HepG2 (cell line): ENCODE results near the gene DDX19B. TPM values are rescaled to one million over a fixed set of nuclear protein-coding genes. Genes with fewer than 3 reads are reported as not detected.
A peak's percentile ranks its signal among the peaks of the same experiment; 100 is the strongest.

Source experiments
- CENPX ChIP-seq: sonication (generic); formaldehyde crosslinking; IDR thresholded peaks from 2 replicates; pipeline ENCODE4 v1.9.0; 2021; ENCODE audit warnings: mild to moderate bottlenecking, missing genetic modification reagents, moderate library complexity
- FOXC1 ChIP-seq: sonication (generic); formaldehyde crosslinking; IDR thresholded peaks from 2 replicates; pipeline ENCODE4 v1.8.0; 2022; ENCODE audit warnings: mild to moderate bottlenecking, missing genetic modification reagents, borderline replicate concordance
- FOXK1 ChIP-seq: sonication (generic); formaldehyde crosslinking; IDR thresholded peaks from 2 replicates; pipeline ENCODE4 v1.4.0; 2020; ENCODE audit warnings: low read depth, missing genetic modification reagents, borderline replicate concordance
- HNF4G ChIP-seq, 2 experiments: sonication (generic) in 1 of 2; formaldehyde crosslinking in 1 of 2; IDR thresholded peaks; 2 replicates each; pipeline versions ENCODE4 v1.4.0 to v1.6.1; 2011 to 2020; ENCODE audit warnings: borderline replicate concordance in 2 of 2, low read depth in 2 of 2, mild to moderate bottlenecking in 2 of 2, low read length in 1 of 2, missing genetic modification reagents in 1 of 2, moderate library complexity in 1 of 2
- JDP2 ChIP-seq: sonication (generic); formaldehyde crosslinking; IDR thresholded peaks from 2 replicates; pipeline ENCODE4 v1.8.1; 2022; ENCODE audit warnings: missing genetic modification reagents, borderline replicate concordance
- MAF1 ChIP-seq: sonication (generic); formaldehyde crosslinking; IDR thresholded peaks from 2 replicates; pipeline ENCODE4 v1.5.0; 2020; ENCODE audit warnings: missing genetic modification reagents, borderline replicate concordance
- MZF1 ChIP-seq: sonication (generic); formaldehyde crosslinking; IDR thresholded peaks from 2 replicates; pipeline ENCODE4 v1.8.1; 2023; ENCODE audit warnings: mild to moderate bottlenecking, missing genetic modification reagents, borderline replicate concordance
- PHB2 ChIP-seq: fragments of 450-650 bp; IDR thresholded peaks from 2 replicates; pipeline ENCODE4 v1.6.1; 2018; ENCODE audit not compliant: partially characterized antibody
- POLR2AphosphoS5 ChIP-seq: IDR thresholded peaks from 2 replicates; pipeline ENCODE4 v1.6.1; 2012; ENCODE audit warnings: low read depth, low read length
- SATB2 ChIP-seq: sonication (generic); formaldehyde crosslinking; IDR thresholded peaks from 2 replicates; pipeline ENCODE4 v1.5.0; 2020; ENCODE audit warnings: missing genetic modification reagents
- TARDBP ChIP-seq: sonication (generic); formaldehyde crosslinking; IDR thresholded peaks from 2 replicates; pipeline ENCODE4 v1.8.0; 2022; ENCODE audit warnings: mild to moderate bottlenecking, missing genetic modification reagents
- ZFP82 ChIP-seq: sonication (generic); formaldehyde crosslinking; IDR thresholded peaks from 2 replicates; pipeline ENCODE4 v1.5.1; 2020; ENCODE audit warnings: mild to moderate bottlenecking, missing genetic modification reagents, borderline replicate concordance
- ZMYM3 ChIP-seq: sonication (generic); formaldehyde crosslinking; IDR thresholded peaks from 2 replicates; pipeline ENCODE4 v1.5.1; 2020; ENCODE audit warnings: mild to moderate bottlenecking, missing genetic modification reagents
- ZNF232 ChIP-seq: sonication (generic); formaldehyde crosslinking; IDR thresholded peaks from 2 replicates; pipeline ENCODE4 v1.4.0; 2020; ENCODE audit warnings: missing genetic modification reagents, borderline replicate concordance
- ZNF704 ChIP-seq: sonication (generic); formaldehyde crosslinking; IDR thresholded peaks from 2 replicates; pipeline ENCODE4 v1.8.1; 2023; ENCODE audit warnings: mild to moderate bottlenecking, inconsistent platforms, moderate library complexity, missing genetic modification reagents, borderline replicate concordance
- polyA plus RNA-seq, 8 experiments: library from polyadenylated mRNA; depleted of rRNA in 3 of 8; stranded (reverse) in 7 of 8; unstranded in 1 of 8; fragments of >200 nt; fragmentation: Illumina TruSeq in 4 of 8; extraction: Trizol in 4 of 8; gene quantifications; 2 replicates each; pipeline versions ENCODE4 v1.2.1 to v1.2.3, GENCODE V29; 2011 to 2016; ENCODE audit warnings: low read depth in 4 of 8, missing spikeins in 1 of 8, mixed read lengths in 1 of 8; ENCODE audit not compliant: insufficient read depth in 1 of 8
- total RNA-seq, 5 experiments: library from RNA; depleted of rRNA; stranded (reverse); fragments of >200 nt; fragmentation: Illumina TruSeq; extraction: Trizol; gene quantifications; 2 replicates each; pipeline ENCODE4 v1.2.3, GENCODE V29; 2016; ENCODE audit warnings: low read depth in 1 of 5
- TF ChIP-seq, protein P1 (sequence below): sonication (generic); formaldehyde crosslinking; IDR thresholded peaks from 2 replicates; pipeline ENCODE4 v1.4.0; 2020; ENCODE audit warnings: missing genetic modification reagents
- TF ChIP-seq, protein P2 (sequence below): IDR thresholded peaks from 2 replicates; pipeline ENCODE4 v1.6.1; 2012; ENCODE audit warnings: inconsistent platforms
- TF ChIP-seq, protein P3 (sequence below): sonication (generic); formaldehyde crosslinking; IDR thresholded peaks from 2 replicates; pipeline ENCODE4 v1.5.0; 2020; ENCODE audit warnings: missing genetic modification reagents
- TF ChIP-seq, protein P4 (sequence below), 2 experiments: IDR thresholded peaks; 2 replicates each; pipeline ENCODE4 v1.6.1; 2011 to 2012; ENCODE audit warnings: low read length in 2 of 2, borderline replicate concordance in 1 of 2, low read depth in 1 of 2, mild to moderate bottlenecking in 1 of 2, moderate library complexity in 1 of 2

The DDX19B gene
- total and polyA plus RNA-seq, 2 of the 13 experiments (the other 11 are each of a cell fraction or from before 2014, with no cell fraction given): 36.2 to 40.0 TPM

GRCh38 chr16:70251629-70252354 is 47.2 kb upstream of the DDX19B start, which contains the start of gene EXOSC6 (continued):
- TF ChIP-seq, protein P1, sequence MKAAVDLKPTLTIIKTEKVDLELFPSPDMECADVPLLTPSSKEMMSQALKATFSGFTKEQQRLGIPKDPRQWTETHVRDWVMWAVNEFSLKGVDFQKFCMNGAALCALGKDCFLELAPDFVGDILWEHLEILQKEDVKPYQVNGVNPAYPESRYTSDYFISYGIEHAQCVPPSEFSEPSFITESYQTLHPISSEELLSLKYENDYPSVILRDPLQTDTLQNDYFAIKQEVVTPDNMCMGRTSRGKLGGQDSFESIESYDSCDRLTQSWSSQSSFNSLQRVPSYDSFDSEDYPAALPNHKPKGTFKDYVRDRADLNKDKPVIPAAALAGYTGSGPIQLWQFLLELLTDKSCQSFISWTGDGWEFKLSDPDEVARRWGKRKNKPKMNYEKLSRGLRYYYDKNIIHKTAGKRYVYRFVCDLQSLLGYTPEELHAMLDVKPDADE (CRISPR knock-in tag): no peak
- TF ChIP-seq HNF4G (IDR thresholded peaks at IDR 0.05; ENCODE audit: borderline replicate concordance, low read depth, low read length) (no peak), HNF4G (CRISPR knock-in tag; IDR thresholded peaks at IDR 0.05; ENCODE audit: borderline replicate concordance, low read depth) (peak; percentile 39; the same call in 1 of the 2 replicates), ZNF704 (CRISPR knock-in tag) (peak; percentile 63; the same call in 1 of the 2 replicates), CENPX (CRISPR knock-in tag) (no peak), FOXK1 (peak; percentile 91), ZFP82 (CRISPR knock-in tag) (peak; percentile 100), MAF1 (peak; percentile 80; the same call in 1 of the 2 replicates), POLR2AphosphoS5 (peak; percentile 92), JDP2 (peak; percentile 90), TARDBP (peak; percentile 98), PHB2 (no peak), MZF1 (CRISPR knock-in tag) (no peak), ZNF232 (peak; percentile 66; the same call in 1 of the 2 replicates), FOXC1 (CRISPR knock-in tag) (peak; percentile 92), ZMYM3 (CRISPR knock-in tag) (peak; percentile 26; the same call in 1 of the 2 replicates), SATB2 (CRISPR knock-in tag) (no peak)
- TF ChIP-seq, protein P2, sequence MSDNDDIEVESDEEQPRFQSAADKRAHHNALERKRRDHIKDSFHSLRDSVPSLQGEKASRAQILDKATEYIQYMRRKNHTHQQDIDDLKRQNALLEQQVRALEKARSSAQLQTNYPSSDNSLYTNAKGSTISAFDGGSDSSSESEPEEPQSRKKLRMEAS: peak; percentile 99
- TF ChIP-seq, protein P3, sequence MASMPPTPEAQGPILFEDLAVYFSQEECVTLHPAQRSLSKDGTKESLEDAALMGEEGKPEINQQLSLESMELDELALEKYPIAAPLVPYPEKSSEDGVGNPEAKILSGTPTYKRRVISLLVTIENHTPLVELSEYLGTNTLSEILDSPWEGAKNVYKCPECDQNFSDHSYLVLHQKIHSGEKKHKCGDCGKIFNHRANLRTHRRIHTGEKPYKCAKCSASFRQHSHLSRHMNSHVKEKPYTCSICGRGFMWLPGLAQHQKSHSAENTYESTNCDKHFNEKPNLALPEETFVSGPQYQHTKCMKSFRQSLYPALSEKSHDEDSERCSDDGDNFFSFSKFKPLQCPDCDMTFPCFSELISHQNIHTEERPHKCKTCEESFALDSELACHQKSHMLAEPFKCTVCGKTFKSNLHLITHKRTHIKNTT (CRISPR knock-in tag): no peak
- TF ChIP-seq, protein P4, sequence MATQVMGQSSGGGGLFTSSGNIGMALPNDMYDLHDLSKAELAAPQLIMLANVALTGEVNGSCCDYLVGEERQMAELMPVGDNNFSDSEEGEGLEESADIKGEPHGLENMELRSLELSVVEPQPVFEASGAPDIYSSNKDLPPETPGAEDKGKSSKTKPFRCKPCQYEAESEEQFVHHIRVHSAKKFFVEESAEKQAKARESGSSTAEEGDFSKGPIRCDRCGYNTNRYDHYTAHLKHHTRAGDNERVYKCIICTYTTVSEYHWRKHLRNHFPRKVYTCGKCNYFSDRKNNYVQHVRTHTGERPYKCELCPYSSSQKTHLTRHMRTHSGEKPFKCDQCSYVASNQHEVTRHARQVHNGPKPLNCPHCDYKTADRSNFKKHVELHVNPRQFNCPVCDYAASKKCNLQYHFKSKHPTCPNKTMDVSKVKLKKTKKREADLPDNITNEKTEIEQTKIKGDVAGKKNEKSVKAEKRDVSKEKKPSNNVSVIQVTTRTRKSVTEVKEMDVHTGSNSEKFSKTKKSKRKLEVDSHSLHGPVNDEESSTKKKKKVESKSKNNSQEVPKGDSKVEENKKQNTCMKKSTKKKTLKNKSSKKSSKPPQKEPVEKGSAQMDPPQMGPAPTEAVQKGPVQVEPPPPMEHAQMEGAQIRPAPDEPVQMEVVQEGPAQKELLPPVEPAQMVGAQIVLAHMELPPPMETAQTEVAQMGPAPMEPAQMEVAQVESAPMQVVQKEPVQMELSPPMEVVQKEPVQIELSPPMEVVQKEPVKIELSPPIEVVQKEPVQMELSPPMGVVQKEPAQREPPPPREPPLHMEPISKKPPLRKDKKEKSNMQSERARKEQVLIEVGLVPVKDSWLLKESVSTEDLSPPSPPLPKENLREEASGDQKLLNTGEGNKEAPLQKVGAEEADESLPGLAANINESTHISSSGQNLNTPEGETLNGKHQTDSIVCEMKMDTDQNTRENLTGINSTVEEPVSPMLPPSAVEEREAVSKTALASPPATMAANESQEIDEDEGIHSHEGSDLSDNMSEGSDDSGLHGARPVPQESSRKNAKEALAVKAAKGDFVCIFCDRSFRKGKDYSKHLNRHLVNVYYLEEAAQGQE (IDR thresholded peaks at IDR 0.05; ENCODE audit: borderline replicate concordance in 1 of 2, low read depth in 1 of 2, low read length in 2 of 2): peak in 1 of 2 experiments; percentile 69; a peak in 1 of 4 replicates
